BJ (cell line): ENCODE data around the gene NNAT. TPM values are rescaled to one million over a fixed set of nuclear protein-coding genes. Genes with fewer than 3 reads are reported as not detected.
"Not testable (repeated sequence)": the region's sequence is repeated elsewhere in the genome, so short reads cannot be mapped to it uniquely, and the experiment has no call there.

Experiments
- CTCF ChIA-PET: fragments of 350-600 bp; formaldehyde crosslinking; extraction: SDS; loops from one replicate; lab custom pipeline; 2021; ENCODE audit warnings: antibody characterized with exemption, inconsistent platforms; lab: Yijun Ruan, JAX
- POLR2A ChIA-PET: fragments of 300-600 bp; sonication (Branson Sonifier 250); formaldehyde crosslinking; extraction: SDS; loops from one replicate; lab custom pipeline; 2021; ENCODE audit warnings: antibody characterized with exemption; lab: Charles Lee
- DNase-seq: peaks from one replicate; pipeline ENCODE4 v3.0.0-alpha.2; 2011; ENCODE audit warnings: low read depth
- H3K27me3 ChIP-seq: 2 replicates; pipeline ENCODE4 v1.6.0; 2011; ENCODE audit warnings: low read length; ENCODE audit not compliant: control insufficient read depth, insufficient read depth
- H3K36me3 ChIP-seq: 2 replicates; pipeline ENCODE4 v1.5.1; 2011; ENCODE audit warnings: low read length; ENCODE audit not compliant: control insufficient read depth, insufficient read depth
- H3K4me3 ChIP-seq: 2 replicates; pipeline ENCODE4 v1.5.1; 2011; ENCODE audit warnings: low read depth, mild to moderate bottlenecking, control low read depth, low read length
- polyA plus RNA-seq: library from polyadenylated mRNA; depleted of rRNA; stranded (reverse); fragments of >200 nt; gene quantifications from 2 replicates; pipeline ENCODE4 v1.2.3, GENCODE V29; 2011
- TF ChIP-seq, protein P1 (sequence below): IDR thresholded peaks from 2 replicates; pipeline ENCODE4 v1.5.1; 2011; ENCODE audit warnings: low read depth, mild to moderate bottlenecking, control low read depth, inconsistent platforms, low read length, moderate library complexity; ENCODE audit not compliant: insufficient read depth

The NNAT gene
- polyA plus RNA-seq, 1 experiment, result not detected

GRCh38 chr20:37481610-37482009 is 39.4 kb upstream of the NNAT start:
- Histone ChIP-seq H3K4me3 (no peak overlapping the region), H3K36me3 (no peaks in the 10 kb centered on the region), H3K27me3 (peaks cover 15% of the 10 kb centered on the region)
- CTCF ChIA-PET, result no interaction called here
- DNase-seq, result no peak
- POLR2A ChIA-PET, result no interaction called here
- TF ChIP-seq, protein P1, sequence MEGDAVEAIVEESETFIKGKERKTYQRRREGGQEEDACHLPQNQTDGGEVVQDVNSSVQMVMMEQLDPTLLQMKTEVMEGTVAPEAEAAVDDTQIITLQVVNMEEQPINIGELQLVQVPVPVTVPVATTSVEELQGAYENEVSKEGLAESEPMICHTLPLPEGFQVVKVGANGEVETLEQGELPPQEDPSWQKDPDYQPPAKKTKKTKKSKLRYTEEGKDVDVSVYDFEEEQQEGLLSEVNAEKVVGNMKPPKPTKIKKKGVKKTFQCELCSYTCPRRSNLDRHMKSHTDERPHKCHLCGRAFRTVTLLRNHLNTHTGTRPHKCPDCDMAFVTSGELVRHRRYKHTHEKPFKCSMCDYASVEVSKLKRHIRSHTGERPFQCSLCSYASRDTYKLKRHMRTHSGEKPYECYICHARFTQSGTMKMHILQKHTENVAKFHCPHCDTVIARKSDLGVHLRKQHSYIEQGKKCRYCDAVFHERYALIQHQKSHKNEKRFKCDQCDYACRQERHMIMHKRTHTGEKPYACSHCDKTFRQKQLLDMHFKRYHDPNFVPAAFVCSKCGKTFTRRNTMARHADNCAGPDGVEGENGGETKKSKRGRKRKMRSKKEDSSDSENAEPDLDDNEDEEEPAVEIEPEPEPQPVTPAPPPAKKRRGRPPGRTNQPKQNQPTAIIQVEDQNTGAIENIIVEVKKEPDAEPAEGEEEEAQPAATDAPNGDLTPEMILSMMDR, result no peak

GRCh38 chr20:37484331-37484730 is 36.7 kb upstream of the NNAT start:
- no peak for DNase-seq
- Histone ChIP-seq H3K4me3 (no peak overlapping the region), H3K27me3 (peaks cover 6% of the 10 kb centered on the region), H3K36me3 (no peaks in the 10 kb centered on the region)
- ChIA-PET CTCF (interaction anchor here (0.8 to 1.3 kb wide), 3 partner anchors 9 to 21 kb away, joined by 3 read pairs; no protein-coding TSS in a partner anchor), POLR2A (no interaction called here)
- TF ChIP-seq, protein P1, result no peak

DNA sequence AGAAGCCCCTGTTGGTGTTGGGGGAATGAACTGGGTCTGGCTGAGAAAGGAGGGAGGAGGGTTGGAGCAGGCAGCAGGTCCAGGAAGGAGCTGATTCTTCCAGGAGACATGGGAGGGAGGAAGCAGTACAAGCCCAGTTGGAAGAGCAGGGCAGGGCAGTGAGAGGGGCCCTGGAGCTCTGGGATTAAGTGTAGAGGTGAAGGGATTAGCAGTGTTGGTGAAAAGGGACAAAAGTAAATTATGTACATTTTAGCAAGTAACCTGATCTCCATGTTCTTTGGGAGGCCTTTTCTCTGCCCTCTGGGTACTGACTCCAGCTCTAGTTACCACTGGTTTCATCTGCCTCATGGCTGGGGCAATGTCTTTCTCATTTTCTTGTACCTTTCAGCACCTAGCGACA is 34.8 kb upstream of the NNAT start:
- POLR2A ChIA-PET, CTCF ChIA-PET, DNase-seq, H3K27me3 ChIP-seq, H3K4me3 ChIP-seq, H3K36me3 ChIP-seq: not testable (repeated sequence)

GRCh38 chr20:37490663-37491350 is 30.2 kb upstream of the NNAT start:
- CTCF ChIA-PET, result no interaction called here

GRCh38 chr20:37492096-37492625 is 28.9 kb upstream of the NNAT start:
- ChIA-PET POLR2A (no interaction called here), CTCF (no interaction called here)
- no peak overlapping the region for H3K4me3 ChIP-seq
- TF ChIP-seq, protein P1, result no peak
- H3K36me3 ChIP-seq, result no peaks in the 10 kb centered on the region
- H3K27me3 ChIP-seq, result no peaks in the 10 kb centered on the region
- DNase-seq, result no peak

More at GRCh38 chr20:37490663-37491350, 30.2 kb upstream of the NNAT start:
- TF ChIP-seq, protein P1, result no peak
- Histone ChIP-seq H3K36me3 (no peaks in the 10 kb centered on the region), H3K27me3 (no peaks in the 10 kb centered on the region), H3K4me3 (no peak overlapping the region)
- DNase-seq, result no peak
- POLR2A ChIA-PET, result no interaction called here
